AG08395 (cell line): ENCODE data around the gene TBK1.
"Not testable (repeated sequence)": the region's sequence is repeated elsewhere in the genome, so short reads cannot be mapped to it uniquely, and the experiment has no call there.

Experiments
- DNase-seq: peaks from one replicate; pipeline ENCODE4 v3.0.0; 2012; ENCODE audit warnings: mixed read lengths, low spot score

The TBK1 gene

GRCh38 chr12:64497484-64497883 is 45.6 kb downstream of the TBK1 start:
- no peak for DNase-seq

GRCh38 chr12:64497903-64498302 is 46.0 kb downstream of the TBK1 start:
- DNase-seq, result no peak

GRCh38 chr12:64500394-64500793 is 48.5 kb downstream of the TBK1 start:
- DNase-seq, result no peak

- DNase-seq, result no peak
Observed at GRCh38 chr12:64501486-64501885, 49.6 kb downstream of the TBK1 start.

- no peak for DNase-seq
Observed at GRCh38 chr12:64506955-64507354, 55.0 kb downstream of the TBK1 start.

- no peak for DNase-seq
Observed at GRCh38 chr12:64510667-64511066, 58.7 kb downstream of the TBK1 start.

GRCh38 chr12:64518396-64518795 is 66.5 kb downstream of the TBK1 start:
- DNase-seq, result no peak

GRCh38 chr12:64521833-64522232 is 69.9 kb downstream of the TBK1 start:
- no peak for DNase-seq

- DNase-seq, result no peak
Observed at GRCh38 chr12:64522316-64522715, 70.4 kb downstream of the TBK1 start.

- DNase-seq, result peak; percentile 47
Observed at GRCh38 chr12:64522807-64523206, 70.9 kb downstream of the TBK1 start.

GRCh38 chr12:64523565-64524444 is 71.9 kb downstream of the TBK1 start:
- peak; percentile 90 for DNase-seq

- DNase-seq, result no peak
Observed at GRCh38 chr12:64525461-64526160, 73.7 kb downstream of the TBK1 start.

- DNase-seq, result no peak
Observed at GRCh38 chr12:64526859-64527258, 74.9 kb downstream of the TBK1 start.

GRCh38 chr12:64528616-64529015 is 76.7 kb downstream of the TBK1 start:
- no peak for DNase-seq

GRCh38 chr12:64530566-64530965 is 78.6 kb downstream of the TBK1 start:
- no peak for DNase-seq

- no peak for DNase-seq
Observed at GRCh38 chr12:64531665-64532334, 79.9 kb downstream of the TBK1 start.

GRCh38 chr12:64532734-64533351 is 80.9 kb downstream of the TBK1 start:
- DNase-seq, result no peak

- no peak for DNase-seq
Observed at GRCh38 chr12:64534672-64535199, 82.8 kb downstream of the TBK1 start.

- DNase-seq, result no peak
Observed at GRCh38 chr12:64538121-64538520, 86.2 kb downstream of the TBK1 start.

GRCh38 chr12:64542409-64543047 is 90.6 kb downstream of the TBK1 start:
- DNase-seq, result not testable (repeated sequence)

GRCh38 chr12:64544371-64545080 is 92.6 kb downstream of the TBK1 start:
- DNase-seq, result no peak
